CD4-positive, alpha-beta T cell treated with Interleukin-2 at 100 ng/mL for 4 hours (primary cell): ENCODE data around the gene CABLES1.

ENCODE experiments used
- DNase-seq: peaks from one replicate; pipeline ENCODE4 v3.0.0-alpha.2; 2020; ENCODE audit warnings: low spot score

Gene CABLES1

GRCh38 chr18:23306822-23307221 lies 171.5 kb downstream of the CABLES1 start:
- peak; percentile 33 for DNase-seq

- DNase-seq: no peak
These were observed 172.4 kb downstream of the CABLES1 start for GRCh38 chr18:23307567-23308295.
